ENCODE measurements around the gene ZSCAN5B.
"Not testable (repeated sequence)": the region's sequence is repeated elsewhere in the genome, so short reads cannot be mapped to it uniquely, and the experiment has no call there.

Gene ZSCAN5B, protein sequence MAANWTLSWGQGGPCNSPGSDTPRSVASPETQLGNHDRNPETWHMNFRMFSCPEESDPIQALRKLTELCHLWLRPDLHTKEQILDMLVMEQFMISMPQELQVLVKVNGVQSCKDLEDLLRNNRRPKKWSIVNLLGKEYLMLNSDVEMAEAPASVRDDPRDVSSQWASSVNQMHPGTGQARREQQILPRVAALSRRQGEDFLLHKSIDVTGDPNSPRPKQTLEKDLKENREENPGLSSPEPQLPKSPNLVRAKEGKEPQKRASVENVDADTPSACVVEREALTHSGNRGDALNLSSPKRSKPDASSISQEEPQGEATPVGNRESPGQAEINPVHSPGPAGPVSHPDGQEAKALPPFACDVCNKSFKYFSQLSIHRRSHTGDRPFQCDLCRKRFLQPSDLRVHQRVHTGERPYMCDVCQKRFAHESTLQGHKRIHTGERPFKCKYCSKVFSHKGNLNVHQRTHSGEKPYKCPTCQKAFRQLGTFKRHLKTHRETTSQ

GRCh38 chr19:56197646-56198045 is at the start of gene ZSCAN5B:
ZSCAN5B (minus strand) TSS chr19:56197783; CDS start chr19:56193052, 4,731 bp downstream.
- peaks cover 16% of the 10 kb centered on the region for H3K27me3 ChIP-seq (ENCODE audit: insufficient read depth, low read length)
- H3K27ac ChIP-seq (ENCODE audit: low read depth, low read length); H3K79me2 ChIP-seq (ENCODE audit: control insufficient read depth, insufficient read depth, low read length, unreplicated experiment); H3K4me1 ChIP-seq (ENCODE audit: control insufficient read depth, insufficient read depth, low read length, unreplicated experiment); H3K36me3 ChIP-seq (ENCODE audit: insufficient read depth, low read length); H2AFZ ChIP-seq (ENCODE audit: low read length, unreplicated experiment); H3K4me3 ChIP-seq (ENCODE audit: low read depth, low read length): not testable (repeated sequence)

- not testable (repeated sequence) for H3K79me2 ChIP-seq (ENCODE audit: control insufficient read depth, insufficient read depth, low read length, unreplicated experiment); H3K4me1 ChIP-seq (ENCODE audit: control insufficient read depth, insufficient read depth, low read length, unreplicated experiment); H3K27ac ChIP-seq (ENCODE audit: low read depth, low read length); H3K4me3 ChIP-seq (ENCODE audit: low read depth, low read length); H2AFZ ChIP-seq (ENCODE audit: low read length, unreplicated experiment); H3K27me3 ChIP-seq (ENCODE audit: insufficient read depth, low read length); H3K36me3 ChIP-seq (ENCODE audit: insufficient read depth, low read length)
Observed at GRCh38 chr19:56245764-56246163, 48.2 kb upstream of the ZSCAN5B start.

DNA sequence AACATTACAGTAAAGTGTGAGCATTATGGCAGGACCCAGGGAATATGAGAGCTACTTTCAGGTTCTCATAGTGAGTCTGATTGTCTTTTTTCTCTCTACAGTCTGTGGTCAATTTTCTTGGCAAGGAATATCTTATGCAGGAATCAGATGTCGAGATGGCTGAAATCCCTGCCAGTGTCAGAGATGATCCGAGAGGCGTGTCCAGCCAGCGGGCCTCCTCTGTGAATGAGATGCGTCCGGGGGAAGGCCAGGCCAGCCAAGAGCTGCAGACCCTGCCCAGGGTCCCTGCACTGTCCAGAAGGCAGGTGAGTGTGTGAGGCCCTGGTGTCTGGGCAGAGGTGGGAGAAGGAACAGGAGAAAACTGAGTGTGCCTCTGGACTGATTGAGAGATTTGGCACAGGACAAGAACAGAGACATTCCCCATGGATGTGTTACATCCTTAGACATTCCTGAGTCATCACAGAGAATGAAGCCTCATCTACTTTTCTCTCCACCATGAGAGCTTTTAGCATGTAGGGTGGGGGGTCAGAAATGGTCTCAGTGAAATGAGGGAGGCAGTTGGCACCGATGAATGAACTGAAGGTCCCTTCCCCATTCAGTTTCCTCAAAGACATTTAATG is 47.6 kb upstream of the ZSCAN5B start:
- Histone ChIP-seq H3K27me3 (ENCODE audit: insufficient read depth, low read length) (no peaks in the 10 kb centered on the region), H3K79me2 (ENCODE audit: control insufficient read depth, insufficient read depth, low read length, unreplicated experiment) (no peaks in the 10 kb centered on the region), H3K4me3 (ENCODE audit: low read depth, low read length) (no peak overlapping the region), H3K27ac (ENCODE audit: low read depth, low read length) (no peak overlapping the region), H3K36me3 (ENCODE audit: insufficient read depth, low read length) (no peaks in the 10 kb centered on the region), H3K4me1 (ENCODE audit: control insufficient read depth, insufficient read depth, low read length, unreplicated experiment) (no peaks in the 10 kb centered on the region), H2AFZ (ENCODE audit: low read length, unreplicated experiment) (no peak overlapping the region)

DNA sequence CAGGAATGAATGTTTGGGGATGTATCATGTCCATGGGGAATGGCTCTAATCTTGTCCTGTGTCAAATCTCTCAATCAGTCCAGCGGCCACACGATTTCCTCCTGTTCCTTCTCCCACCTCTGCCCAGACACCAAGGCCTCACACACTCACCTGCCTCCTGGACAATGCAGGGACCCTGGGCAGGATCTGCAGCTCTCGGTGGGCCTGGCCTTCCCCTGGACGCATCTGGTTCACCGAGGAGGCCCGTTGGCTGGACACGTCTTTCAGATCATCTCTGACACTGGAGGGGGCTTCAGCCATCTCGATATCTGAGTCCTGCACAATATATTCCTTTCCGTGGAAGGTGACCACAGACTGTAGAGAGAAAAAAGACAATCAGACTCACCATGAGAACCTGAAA is 25.9 kb upstream of the ZSCAN5B start:
- Histone ChIP-seq H3K79me2 (ENCODE audit: control insufficient read depth, insufficient read depth, low read length, unreplicated experiment) (no peaks in the 10 kb centered on the region), H2AFZ (ENCODE audit: low read length, unreplicated experiment) (no peak overlapping the region), H3K36me3 (ENCODE audit: insufficient read depth, low read length) (no peaks in the 10 kb centered on the region), H3K27ac (ENCODE audit: low read depth, low read length) (no peak overlapping the region), H3K4me1 (ENCODE audit: control insufficient read depth, insufficient read depth, low read length, unreplicated experiment) (no peaks in the 10 kb centered on the region), H3K27me3 (ENCODE audit: insufficient read depth, low read length) (no peaks in the 10 kb centered on the region), H3K4me3 (ENCODE audit: low read depth, low read length) (no peak overlapping the region)

DNA sequence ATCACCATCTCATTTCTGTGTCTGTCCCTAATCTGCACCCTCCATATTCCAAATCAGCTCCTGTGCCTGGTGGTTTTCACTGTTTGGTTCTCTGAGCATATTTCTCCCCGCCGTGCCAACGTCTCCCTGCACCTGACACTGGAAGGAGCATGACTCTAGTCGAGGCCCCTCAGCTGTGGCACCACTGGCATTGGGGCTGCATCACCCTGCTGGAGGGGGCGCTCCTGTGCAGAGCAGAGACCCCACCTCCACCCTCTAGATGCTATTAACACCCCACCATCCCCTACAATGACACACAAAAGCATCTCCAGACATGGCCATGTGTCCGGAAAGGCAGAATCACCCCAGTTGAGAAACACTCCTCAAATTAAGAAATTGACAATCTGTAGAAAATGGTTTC is 25.3 kb upstream of the ZSCAN5B start:
- Histone ChIP-seq H3K27me3 (ENCODE audit: insufficient read depth, low read length) (no peaks in the 10 kb centered on the region), H3K79me2 (ENCODE audit: control insufficient read depth, insufficient read depth, low read length, unreplicated experiment) (no peaks in the 10 kb centered on the region), H3K4me1 (ENCODE audit: control insufficient read depth, insufficient read depth, low read length, unreplicated experiment) (no peaks in the 10 kb centered on the region), H3K4me3 (ENCODE audit: low read depth, low read length) (no peak overlapping the region), H3K27ac (ENCODE audit: low read depth, low read length) (no peak overlapping the region), H2AFZ (ENCODE audit: low read length, unreplicated experiment) (no peak overlapping the region), H3K36me3 (ENCODE audit: insufficient read depth, low read length) (no peaks in the 10 kb centered on the region)

- Histone ChIP-seq H2AFZ (ENCODE audit: low read length, unreplicated experiment) (no peak overlapping the region), H3K36me3 (ENCODE audit: insufficient read depth, low read length) (no peaks in the 10 kb centered on the region), H3K4me3 (ENCODE audit: low read depth, low read length) (no peak overlapping the region), H3K27me3 (ENCODE audit: insufficient read depth, low read length) (no peaks in the 10 kb centered on the region), H3K27ac (ENCODE audit: low read depth, low read length) (no peak overlapping the region), H3K79me2 (ENCODE audit: control insufficient read depth, insufficient read depth, low read length, unreplicated experiment) (no peaks in the 10 kb centered on the region), H3K4me1 (ENCODE audit: control insufficient read depth, insufficient read depth, low read length, unreplicated experiment) (no peaks in the 10 kb centered on the region)
Observed at GRCh38 chr19:56221851-56222250, 24.3 kb upstream of the ZSCAN5B start.

- not testable (repeated sequence) for H3K36me3 ChIP-seq (ENCODE audit: insufficient read depth, low read length); H2AFZ ChIP-seq (ENCODE audit: low read length, unreplicated experiment); H3K4me3 ChIP-seq (ENCODE audit: low read depth, low read length); H3K4me1 ChIP-seq (ENCODE audit: control insufficient read depth, insufficient read depth, low read length, unreplicated experiment); H3K27me3 ChIP-seq (ENCODE audit: insufficient read depth, low read length); H3K79me2 ChIP-seq (ENCODE audit: control insufficient read depth, insufficient read depth, low read length, unreplicated experiment); H3K27ac ChIP-seq (ENCODE audit: low read depth, low read length)
Observed at GRCh38 chr19:56221442-56221841, 23.9 kb upstream of the ZSCAN5B start.

DNA sequence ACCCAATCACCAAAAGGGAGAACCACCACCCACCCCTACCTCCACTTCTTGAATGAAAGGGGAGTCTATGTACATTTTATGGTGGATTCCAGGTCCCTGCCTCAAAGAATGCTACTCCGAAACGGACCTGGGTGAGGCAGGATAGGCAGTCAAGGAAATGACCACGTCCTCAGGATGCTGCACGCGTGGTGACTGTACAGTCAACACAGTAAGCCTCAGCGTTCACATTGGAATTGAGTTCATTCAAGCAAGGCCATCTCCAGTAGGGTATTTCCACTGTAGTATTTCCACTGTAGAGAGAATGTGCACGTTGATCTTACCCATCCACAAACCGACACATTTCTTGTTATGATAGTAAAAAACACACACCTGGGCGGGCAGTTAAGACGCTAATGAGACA is 21.4 kb upstream of the ZSCAN5B start:
- H2AFZ ChIP-seq (ENCODE audit: low read length, unreplicated experiment) = no peak overlapping the region
- no peaks in the 10 kb centered on the region for H3K4me1 ChIP-seq (ENCODE audit: control insufficient read depth, insufficient read depth, low read length, unreplicated experiment)
- no peaks in the 10 kb centered on the region for H3K36me3 ChIP-seq (ENCODE audit: insufficient read depth, low read length)
- H3K4me3 ChIP-seq (ENCODE audit: low read depth, low read length) = no peak overlapping the region
- H3K27ac ChIP-seq (ENCODE audit: low read depth, low read length) = no peak overlapping the region
- H3K27me3 ChIP-seq (ENCODE audit: insufficient read depth, low read length) = no peaks in the 10 kb centered on the region
- H3K79me2 ChIP-seq (ENCODE audit: control insufficient read depth, insufficient read depth, low read length, unreplicated experiment) = no peaks in the 10 kb centered on the region

DNA sequence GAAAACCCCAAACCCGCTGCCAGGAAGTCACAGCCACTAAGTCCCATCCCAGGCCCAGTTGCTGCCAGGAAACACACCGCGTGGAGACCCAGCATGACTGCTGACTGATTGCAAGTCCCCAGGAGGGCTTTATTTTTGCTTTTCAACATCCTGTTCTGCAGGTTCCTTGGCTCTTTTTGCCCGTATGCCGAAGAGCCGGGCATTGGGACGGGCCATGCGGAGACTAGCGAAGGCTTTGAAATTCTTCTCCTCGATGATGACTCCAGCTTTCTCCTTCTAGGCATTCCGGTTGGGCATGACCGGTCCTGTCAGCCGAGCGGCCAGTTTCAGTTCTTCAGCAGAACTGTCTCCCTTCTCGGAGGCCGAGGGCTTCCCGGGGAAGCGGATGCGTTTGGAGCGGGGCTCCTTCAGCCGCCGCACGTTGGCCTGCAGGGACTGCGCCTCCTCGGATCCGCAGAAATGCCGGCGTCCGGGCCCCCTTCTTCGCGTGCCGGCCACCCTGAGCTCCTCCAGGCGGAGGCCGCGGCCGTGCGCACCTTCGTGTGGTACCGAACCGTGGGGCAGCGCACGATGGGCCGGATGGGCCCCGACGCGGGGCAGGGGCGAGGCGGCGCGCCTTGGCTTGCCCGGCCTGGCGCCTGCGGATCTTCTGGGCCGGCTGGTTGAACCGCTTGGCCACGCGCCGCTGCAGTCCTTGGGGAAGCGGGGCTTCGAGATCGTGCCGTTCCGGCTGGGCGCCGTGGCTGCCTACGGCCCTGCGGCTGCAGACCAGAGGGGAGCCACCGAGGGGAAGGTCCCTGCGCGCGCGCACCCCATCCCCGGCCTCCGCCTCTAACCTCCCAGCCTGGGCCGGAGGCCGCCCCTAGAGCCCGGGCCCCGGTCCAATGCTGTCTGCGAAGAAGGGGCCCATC is 19.7 kb upstream of the ZSCAN5B start:
- Histone ChIP-seq H3K79me2 (ENCODE audit: control insufficient read depth, insufficient read depth, low read length, unreplicated experiment) (no peaks in the 10 kb centered on the region), H3K27ac (ENCODE audit: low read depth, low read length) (no peak overlapping the region), H3K27me3 (ENCODE audit: insufficient read depth, low read length) (peaks cover 1% of the 10 kb centered on the region; the same call in 1 of the 2 replicates), H3K4me1 (ENCODE audit: control insufficient read depth, insufficient read depth, low read length, unreplicated experiment) (no peaks in the 10 kb centered on the region), H3K36me3 (ENCODE audit: insufficient read depth, low read length) (no peaks in the 10 kb centered on the region), H3K4me3 (ENCODE audit: low read depth, low read length) (peak overlapping the region; percentile 72), H2AFZ (ENCODE audit: low read length, unreplicated experiment) (peak overlapping the region; percentile 50)

- Histone ChIP-seq H3K27ac (ENCODE audit: low read depth, low read length) (no peak overlapping the region), H3K27me3 (ENCODE audit: insufficient read depth, low read length) (peaks cover 4% of the 10 kb centered on the region; the same call in 1 of the 2 replicates), H3K4me1 (ENCODE audit: control insufficient read depth, insufficient read depth, low read length, unreplicated experiment) (no peaks in the 10 kb centered on the region), H3K79me2 (ENCODE audit: control insufficient read depth, insufficient read depth, low read length, unreplicated experiment) (no peaks in the 10 kb centered on the region), H3K4me3 (ENCODE audit: low read depth, low read length) (no peak overlapping the region), H3K36me3 (ENCODE audit: insufficient read depth, low read length) (no peaks in the 10 kb centered on the region), H2AFZ (ENCODE audit: low read length, unreplicated experiment) (no peak overlapping the region)
Observed at GRCh38 chr19:56211718-56212117, 14.1 kb upstream of the ZSCAN5B start.

Data from ACC112 (cell line).